MM.1S (cell line): ENCODE data around the gene PGPEP1.

ENCODE experiments used
- DNase-seq: peaks from one replicate; pipeline ENCODE4 v3.0.0-alpha.2; 2015
- H2AFZ ChIP-seq: fragments of 300-600 bp; sonication (generic); 2 replicates; pipeline ENCODE4 v1.6.0; 2016; ENCODE audit warnings: antibody characterized with exemption, low read length
- H3F3A ChIP-seq: fragments of 300-600 bp; sonication (generic); 2 replicates; pipeline ENCODE4 v1.6.1; 2016; ENCODE audit warnings: mild to moderate bottlenecking, antibody characterized with exemption, low read length, moderate library complexity, mixed read lengths; ENCODE audit not compliant: insufficient read depth
- H3K27ac ChIP-seq: fragments of 300-600 bp; sonication (generic); 2 replicates; pipeline ENCODE4 v1.5.1; 2016; ENCODE audit warnings: mild to moderate bottlenecking, low read length
- H3K27me3 ChIP-seq: fragments of 300-600 bp; sonication (generic); replicated peaks from 2 replicates; pipeline ENCODE4 v1.6.0; 2016; ENCODE audit warnings: low read length; ENCODE audit not compliant: insufficient read depth
- H3K36me3 ChIP-seq: fragments of 300-600 bp; sonication (generic); replicated peaks from 2 replicates; pipeline ENCODE4 v1.6.1; 2016; ENCODE audit warnings: mild to moderate bottlenecking, low read length, mixed read lengths; ENCODE audit not compliant: insufficient read depth
- H3K4me1 ChIP-seq: fragments of 300-600 bp; sonication (generic); 2 replicates; pipeline ENCODE4 v1.6.1; 2016; ENCODE audit warnings: low read length, mixed read lengths
- H3K4me2 ChIP-seq: fragments of 300-600 bp; sonication (generic); 2 replicates; pipeline ENCODE4 v1.6.0; 2016; ENCODE audit warnings: low read depth, low read length
- H3K4me3 ChIP-seq: fragments of 300-600 bp; sonication (generic); 2 replicates; pipeline ENCODE4 v1.5.1; 2016; ENCODE audit warnings: low read length, mixed read lengths
- H3K79me2 ChIP-seq: fragments of 300-600 bp; sonication (generic); 2 replicates; pipeline ENCODE4 v1.6.1; 2016; ENCODE audit warnings: mixed run types, low read length, mixed read lengths
- H3K9ac ChIP-seq: fragments of 300-600 bp; sonication (generic); 2 replicates; pipeline ENCODE4 v1.6.1; 2016; ENCODE audit warnings: low read length, mixed read lengths
- H3K9me2 ChIP-seq: fragments of 300-600 bp; sonication (generic); replicated peaks from 2 replicates; pipeline ENCODE4 v1.6.1; 2016; ENCODE audit warnings: mild to moderate bottlenecking, low read length, mixed read lengths; ENCODE audit not compliant: insufficient read depth
- H3K9me3 ChIP-seq: fragments of 300-600 bp; sonication (generic); replicated peaks from 2 replicates; pipeline ENCODE4 v1.6.1; 2016; ENCODE audit warnings: mild to moderate bottlenecking, low read length, mixed read lengths; ENCODE audit not compliant: insufficient read depth
- H4K20me1 ChIP-seq: fragments of 300-600 bp; sonication (generic); 2 replicates; pipeline ENCODE4 v1.6.1; 2016; ENCODE audit warnings: mild to moderate bottlenecking, low read length, moderate library complexity, mixed read lengths; ENCODE audit not compliant: insufficient read depth
- CTCF ChIP-seq: fragments of 300-600 bp; sonication (generic); IDR thresholded peaks from 2 replicates; pipeline ENCODE4 v1.5.1; 2016; ENCODE audit warnings: antibody characterized with exemption, low read length, mixed read lengths
- EZH2 ChIP-seq: fragments of 300-600 bp; sonication (generic); optimal IDR thresholded peaks from 2 replicates; pipeline ENCODE3; 2017; ENCODE audit warnings: low read depth, mild to moderate bottlenecking, antibody characterized with exemption, low read length, mixed read lengths
- EZH2phosphoT487 ChIP-seq: fragments of 300-600 bp; sonication (generic); IDR thresholded peaks from 2 replicates; pipeline ENCODE4 v1.6.1; 2018; ENCODE audit warnings: antibody characterized with exemption, low read length

PGPEP1 gene

GRCh38 chr19:18301718-18302111 lies 38.7 kb upstream of the PGPEP1 start:
- H3K4me1 ChIP-seq, result peaks cover 17% of the 10 kb centered on the region
- no peaks in the 10 kb centered on the region for H4K20me1 ChIP-seq
- no peak overlapping the region for H3K9ac ChIP-seq
- peaks cover 34% of the 10 kb centered on the region for H3F3A ChIP-seq
- H3K27me3 ChIP-seq, result 0 out of 2 replicates have a peak, but pooled peaks cover 5% of the 10 kb centered on the region
- H2AFZ ChIP-seq, result no peak overlapping the region
- no peak overlapping the region for H3K27ac ChIP-seq
- H3K9me3 ChIP-seq, result no peaks in the 10 kb centered on the region
- DNase-seq, result no peak
- no peak overlapping the region for H3K4me2 ChIP-seq
- no peaks in the 10 kb centered on the region for H3K36me3 ChIP-seq
- H3K9me2 ChIP-seq, result no peaks in the 10 kb centered on the region
- H3K4me3 ChIP-seq, result no peak overlapping the region
- peaks cover 16% of the 10 kb centered on the region for H3K79me2 ChIP-seq
- TF ChIP-seq CTCF (no peak), EZH2 (no peak), EZH2phosphoT487 (no peak)

GRCh38 chr19:18304208-18304457 lies 36.3 kb upstream of the PGPEP1 start:
- no peaks in the 10 kb centered on the region for H3K36me3 ChIP-seq
- H3K79me2 ChIP-seq, result peaks cover 16% of the 10 kb centered on the region
- peak overlapping the region; percentile 99 for H3K4me2 ChIP-seq
- H3K4me1 ChIP-seq, result peaks cover 18% of the 10 kb centered on the region
- DNase-seq, result peak; percentile 17
- no peaks in the 10 kb centered on the region for H3K9me2 ChIP-seq
- H3K9me3 ChIP-seq, result no peaks in the 10 kb centered on the region
- peak overlapping the region; percentile 82 for H3K4me3 ChIP-seq
- TF ChIP-seq EZH2 (no peak), CTCF (no peak), EZH2phosphoT487 (no peak)
- no peak overlapping the region for H2AFZ ChIP-seq
- peak overlapping the region; percentile 87 for H3K9ac ChIP-seq
- peaks cover 45% of the 10 kb centered on the region for H3F3A ChIP-seq
- no peaks in the 10 kb centered on the region for H3K27me3 ChIP-seq
- no peaks in the 10 kb centered on the region for H4K20me1 ChIP-seq
- H3K27ac ChIP-seq, result peak overlapping the region; percentile 91

GRCh38 chr19:18304458-18305310 lies 35.7 kb upstream of the PGPEP1 start:
- Histone ChIP-seq H3K79me2 (peaks cover 16% of the 10 kb centered on the region), H3K9ac (peak overlapping the region; percentile 87), H3K4me2 (peak overlapping the region; percentile 99), H3K4me3 (peak overlapping the region; percentile 82), H3K27me3 (no peaks in the 10 kb centered on the region), H3K36me3 (no peaks in the 10 kb centered on the region), H3K9me2 (no peaks in the 10 kb centered on the region), H4K20me1 (no peaks in the 10 kb centered on the region), H2AFZ (no peak overlapping the region), H3F3A (peaks cover 45% of the 10 kb centered on the region), H3K9me3 (no peaks in the 10 kb centered on the region), H3K4me1 (peaks cover 18% of the 10 kb centered on the region), H3K27ac (peak overlapping the region; percentile 91)
- TF ChIP-seq EZH2phosphoT487, result no peak
- TF ChIP-seq CTCF, result no peak
- TF ChIP-seq EZH2, result no peak
- DNase-seq, result peak; percentile 58
